GM18873 (cell line): ENCODE measurements around the gene USP14.
"Not testable (repeated sequence)": the region's sequence is repeated elsewhere in the genome, so short reads cannot be mapped to it uniquely, and the experiment has no call there.

Experiments used
- ATAC-seq: cut with Tn5 transposase; IDR thresholded peaks from one replicate; pipeline ENCODE4 v1.9.1; 2021; ENCODE audit warnings: mild to moderate bottlenecking, moderate library complexity, moderate number of reproducible peaks; ENCODE audit not compliant: unreplicated experiment, low FRiP score

Gene USP14

GRCh38 chr18:158128-159036 lies at the start of gene USP14:
Gene USP14 (plus strand): TSS chr18:158557. CDS start chr18:158699, 142 bp downstream.
- peak; percentile 85 for ATAC-seq

GRCh38 chr18:108665-109063 lies 49.7 kb upstream of the USP14 start:
- ATAC-seq: peak; percentile 0

- ATAC-seq: peak; percentile 30
Observed at GRCh38 chr18:109130-109921, 49.0 kb upstream of the USP14 start.

GRCh38 chr18:109922-110261 lies 48.5 kb upstream of the USP14 start:
- not testable (repeated sequence) for ATAC-seq

- not testable (repeated sequence) for ATAC-seq
Observed at GRCh38 chr18:110351-111201, 47.8 kb upstream of the USP14 start.

GRCh38 chr18:111306-112014 lies 46.9 kb upstream of the USP14 start:
- no peak for ATAC-seq

- not testable (repeated sequence) for ATAC-seq
Observed at GRCh38 chr18:112015-112733, 46.2 kb upstream of the USP14 start.

- ATAC-seq: not testable (repeated sequence)
Observed at GRCh38 chr18:120539-121260, 37.7 kb upstream of the USP14 start.

GRCh38 chr18:135045-135444 lies 23.3 kb upstream of the USP14 start:
- no peak for ATAC-seq

- no peak for ATAC-seq
Observed at GRCh38 chr18:136433-136832, 21.9 kb upstream of the USP14 start.

GRCh38 chr18:137327-137726 lies 21.0 kb upstream of the USP14 start:
- no peak for ATAC-seq

- ATAC-seq: no peak
Observed at GRCh38 chr18:140670-141266, 17.6 kb upstream of the USP14 start.

- ATAC-seq: not testable (repeated sequence)
Observed at GRCh38 chr18:142624-143296, 15.6 kb upstream of the USP14 start.

GRCh38 chr18:148841-149240 lies 9.5 kb upstream of the USP14 start:
- ATAC-seq: no peak

GRCh38 chr18:154151-154550 lies 4.2 kb upstream of the USP14 start:
- no peak for ATAC-seq

GRCh38 chr18:155688-156087 lies 2.7 kb upstream of the USP14 start:
- ATAC-seq: no peak

- no peak for ATAC-seq
Observed at GRCh38 chr18:156514-157230, 1.7 kb upstream of the USP14 start.
